OCI-LY7 (cell line): ENCODE results near the gene OBSL1. TPM values are rescaled to one million over a fixed set of nuclear protein-coding genes. Genes with fewer than 3 reads are reported as not detected.

ENCODE experiments used
- BruUV-seq: library from RNA; stranded (reverse); fragments of 400-500 nt; replicated peaks from 2 replicates; lab custom pipeline; 2021; lab: Mats Ljungman, UMichigan
- CTCF ChIA-PET: fragments of 300-600 bp; sonication (Branson Sonifier 250); formaldehyde crosslinking; loops from one replicate; lab custom pipeline; 2022; ENCODE audit warnings: antibody characterized with exemption; ENCODE audit not compliant: unreplicated experiment; lab: Charles Lee
- POLR2A ChIA-PET: fragments of 300-600 bp; sonication (Branson Sonifier 250); formaldehyde crosslinking; loops from one replicate; lab custom pipeline; 2022; ENCODE audit warnings: antibody characterized with exemption; lab: Charles Lee
- DNase-seq: peaks from one replicate; pipeline ENCODE4 v3.0.0-alpha.2; 2015; ENCODE audit warnings: low spot score
- H2AFZ ChIP-seq: fragments of 200-600 bp; sonication (generic), shearing (Covaris generic); 2 replicates; pipeline ENCODE4 v1.6.1; 2014; ENCODE audit warnings: mild to moderate bottlenecking, antibody characterized with exemption, low read length, moderate library complexity
- H3K27ac ChIP-seq: fragments of 200-600 bp; sonication (generic); 2 replicates; pipeline ENCODE4 v1.5.1; 2014; ENCODE audit warnings: mixed run types, low read depth, mild to moderate bottlenecking, moderate library complexity, low read length, inconsistent platforms; ENCODE audit not compliant: poor library complexity, severe bottlenecking
- H3K36me3 ChIP-seq: fragments of 200-600 bp; sonication (generic); 2 replicates; pipeline ENCODE4 v1.6.1; 2014; ENCODE audit warnings: mild to moderate bottlenecking, antibody characterized with exemption, low read length, moderate library complexity, mixed read lengths; ENCODE audit not compliant: insufficient read depth
- H3K4me1 ChIP-seq: fragments of 200-600 bp; sonication (generic); 2 replicates; pipeline ENCODE4 v1.5.1; 2014; ENCODE audit warnings: mild to moderate bottlenecking, low read length; ENCODE audit not compliant: insufficient read depth, poor library complexity, severe bottlenecking
- H3K4me2 ChIP-seq: fragments of 200-600 bp; sonication (generic); 2 replicates; pipeline ENCODE4 v1.6.1; 2014; ENCODE audit warnings: mild to moderate bottlenecking, low read length
- H3K4me3 ChIP-seq: fragments of 200-600 bp; sonication (generic); 2 replicates; pipeline ENCODE4 v1.5.1; 2014; ENCODE audit warnings: mild to moderate bottlenecking, low read depth, low read length; ENCODE audit not compliant: poor library complexity, severe bottlenecking
- H3K79me2 ChIP-seq: fragments of 200-600 bp; sonication (generic); 2 replicates; pipeline ENCODE4 v1.6.1; 2016; ENCODE audit warnings: low read depth, mild to moderate bottlenecking, low read length, moderate library complexity, mixed read lengths; ENCODE audit not compliant: insufficient read depth
- H3K9me2 ChIP-seq: fragments of 200-600 bp; sonication (generic); 2 replicates; pipeline ENCODE4 v1.6.1; 2016; ENCODE audit warnings: mild to moderate bottlenecking, low read length, mixed read lengths; ENCODE audit not compliant: insufficient read depth
- H3K9me3 ChIP-seq: fragments of 200-600 bp; sonication (generic); 2 replicates; pipeline ENCODE4 v1.6.1; 2014; ENCODE audit warnings: mild to moderate bottlenecking, mixed run types, low read length, mixed read lengths
- H4K20me1 ChIP-seq: fragments of 200-600 bp; sonication (generic); 2 replicates; pipeline ENCODE4 v1.6.1; 2014; ENCODE audit warnings: mild to moderate bottlenecking, antibody characterized with exemption, low read length, moderate library complexity, mixed read lengths; ENCODE audit not compliant: insufficient read depth
- EZH2phosphoT487 ChIP-seq: fragments of 200-600 bp; sonication (generic); IDR thresholded peaks from 2 replicates; pipeline ENCODE4 v1.6.1; 2018; ENCODE audit warnings: low read depth, borderline replicate concordance, mild to moderate bottlenecking, mixed run types, antibody characterized with exemption, low read length, moderate library complexity, mixed read lengths
- intact Hi-C: fragments of 100-400 bp; cut with micrococcal nuclease; formaldehyde crosslinking; loops from one replicate; pipeline ENCODE4 v1.10.0; 2022; ENCODE audit not compliant: unreplicated experiment
- total RNA-seq, 2 experiments: library from RNA; depleted of rRNA in 1 of 2; stranded (reverse); fragments of >200 nt in 1 of 2; shearing (Covaris generic) in 1 of 2; gene quantifications; 2 replicates each; pipeline ENCODE4 v1.2.3, GENCODE V29; 2014 to 2022
- TF ChIP-seq, protein P1 (sequence below): fragments of 200-600 bp; sonication (generic); conservative IDR thresholded peaks from 2 replicates; pipeline ENCODE4 v1.5.1; 2014; ENCODE audit warnings: mild to moderate bottlenecking, antibody characterized with exemption, low read length, moderate library complexity, mixed read lengths

The OBSL1 gene
- total RNA-seq, 2 experiments from 2014 or later = 0.25 TPM; not detected in 1

- TF ChIP-seq EZH2phosphoT487 = no peak
- TF ChIP-seq, protein P1, sequence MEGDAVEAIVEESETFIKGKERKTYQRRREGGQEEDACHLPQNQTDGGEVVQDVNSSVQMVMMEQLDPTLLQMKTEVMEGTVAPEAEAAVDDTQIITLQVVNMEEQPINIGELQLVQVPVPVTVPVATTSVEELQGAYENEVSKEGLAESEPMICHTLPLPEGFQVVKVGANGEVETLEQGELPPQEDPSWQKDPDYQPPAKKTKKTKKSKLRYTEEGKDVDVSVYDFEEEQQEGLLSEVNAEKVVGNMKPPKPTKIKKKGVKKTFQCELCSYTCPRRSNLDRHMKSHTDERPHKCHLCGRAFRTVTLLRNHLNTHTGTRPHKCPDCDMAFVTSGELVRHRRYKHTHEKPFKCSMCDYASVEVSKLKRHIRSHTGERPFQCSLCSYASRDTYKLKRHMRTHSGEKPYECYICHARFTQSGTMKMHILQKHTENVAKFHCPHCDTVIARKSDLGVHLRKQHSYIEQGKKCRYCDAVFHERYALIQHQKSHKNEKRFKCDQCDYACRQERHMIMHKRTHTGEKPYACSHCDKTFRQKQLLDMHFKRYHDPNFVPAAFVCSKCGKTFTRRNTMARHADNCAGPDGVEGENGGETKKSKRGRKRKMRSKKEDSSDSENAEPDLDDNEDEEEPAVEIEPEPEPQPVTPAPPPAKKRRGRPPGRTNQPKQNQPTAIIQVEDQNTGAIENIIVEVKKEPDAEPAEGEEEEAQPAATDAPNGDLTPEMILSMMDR = no peak
- H3K9me2 ChIP-seq = no peaks in the 10 kb centered on the region
- no peaks in the 10 kb centered on the region for H4K20me1 ChIP-seq
- no peaks in the 10 kb centered on the region for H3K4me1 ChIP-seq
- no peak overlapping the region for H3K27ac ChIP-seq
- no peak overlapping the region for H2AFZ ChIP-seq
- CTCF ChIA-PET = no interaction called here
- H3K4me3 ChIP-seq = no peak overlapping the region
- DNase-seq = no peak
- H3K79me2 ChIP-seq = no peaks in the 10 kb centered on the region
- POLR2A ChIA-PET = interaction anchor here (0.7 kb wide), 1 partner anchor 763 kb away, joined by 5 read pairs; no protein-coding TSS in a partner anchor
- no TSS peak for BruUV-seq
- H3K9me3 ChIP-seq = no peaks in the 10 kb centered on the region
- H3K36me3 ChIP-seq = 0 out of 2 replicates have a peak, but pooled peaks cover 11% of the 10 kb centered on the region
- intact Hi-C loops = no loop called here
- no peak overlapping the region for H3K4me2 ChIP-seq
Measured at GRCh38 chr2:219533930-219534661, 37.2 kb downstream of the OBSL1 start.

- H3K36me3 ChIP-seq = no peaks in the 10 kb centered on the region
- no peak overlapping the region for H2AFZ ChIP-seq
- TF ChIP-seq, protein P1 = no peak
- TF ChIP-seq EZH2phosphoT487 = no peak
- no peaks in the 10 kb centered on the region for H4K20me1 ChIP-seq
- intact Hi-C loops = no loop called here
- H3K4me3 ChIP-seq = no peak overlapping the region
- H3K9me2 ChIP-seq = no peaks in the 10 kb centered on the region
- no peaks in the 10 kb centered on the region for H3K9me3 ChIP-seq
- H3K4me1 ChIP-seq = no peaks in the 10 kb centered on the region
- CTCF ChIA-PET = interaction anchor here (1.1 kb wide), 1 partner anchor 130 kb away, joined by 3 read pairs; no protein-coding TSS in a partner anchor
- BruUV-seq = no TSS peak
- H3K79me2 ChIP-seq = no peaks in the 10 kb centered on the region
- POLR2A ChIA-PET = no interaction called here
- no peak for DNase-seq
- no peak overlapping the region for H3K4me2 ChIP-seq
- no peak overlapping the region for H3K27ac ChIP-seq
Measured at GRCh38 chr2:219532378-219532649, 39.0 kb downstream of the OBSL1 start.
